Hematopoietic multipotent progenitor cell treated with erythropoietin and hydrocortisone succinate and interleukin-3 and kit ligand, for 17 days (in vitro differentiated cells): ENCODE measurements around the gene SART1.
A peak's percentile ranks its signal among the peaks of the same experiment; 100 is the strongest.

Source experiments
- DNase-seq: peaks from one replicate; pipeline ENCODE4 v3.0.0-alpha.2; 2015; ENCODE audit warnings: low spot score

SART1 gene

GRCh38 chr11:65961267-65962140 is at the start of gene SART1:
Gene SART1, plus strand, starts transcription at chr11:65961734. Its CDS starts 47 bp downstream, at chr11:65961781.
- peak; percentile 94 for DNase-seq

- no peak for DNase-seq
These were observed 48.7 kb upstream of the SART1 start for GRCh38 chr11:65912845-65913244.

GRCh38 chr11:65915101-65915820 is 46.3 kb upstream of the SART1 start:
- DNase-seq = no peak

- peak; percentile 74 for DNase-seq
These were observed 45.7 kb upstream of the SART1 start for GRCh38 chr11:65915821-65916251.

- no peak for DNase-seq
These were observed 45.1 kb upstream of the SART1 start for GRCh38 chr11:65916391-65916790.

- DNase-seq = no peak
These were observed 44.5 kb upstream of the SART1 start for GRCh38 chr11:65917077-65917433.

GRCh38 chr11:65917434-65918210 is 43.9 kb upstream of the SART1 start:
- no peak for DNase-seq

- no peak for DNase-seq
These were observed 43.1 kb upstream of the SART1 start, which contains the start of gene C11orf68 for GRCh38 chr11:65918211-65919140. Gene C11orf68, minus strand, starts transcription at chr11:65919062. Its CDS starts 31 bp downstream, at chr11:65919031.

GRCh38 chr11:65919141-65919572 is 42.4 kb upstream of the SART1 start, which contains the start of gene DRAP1:
Gene DRAP1, plus strand, starts transcription at chr11:65919426. Its CDS starts 76 bp downstream, at chr11:65919502.
- peak; percentile 98 for DNase-seq

- no peak for DNase-seq
These were observed 41.8 kb upstream of the SART1 start for GRCh38 chr11:65919573-65920371.

- peak; percentile 61 for DNase-seq
These were observed 41.1 kb upstream of the SART1 start for GRCh38 chr11:65920372-65920802.

GRCh38 chr11:65921033-65921555 is 40.4 kb upstream of the SART1 start:
- no peak for DNase-seq

GRCh38 chr11:65921876-65922275 is 39.7 kb upstream of the SART1 start:
- DNase-seq = no peak

- DNase-seq = no peak
These were observed 39.0 kb upstream of the SART1 start for GRCh38 chr11:65922565-65922964.

GRCh38 chr11:65925397-65925796 is 36.1 kb upstream of the SART1 start:
- DNase-seq = no peak

GRCh38 chr11:65927904-65928397 is 33.6 kb upstream of the SART1 start:
- DNase-seq = peak; percentile 77

GRCh38 chr11:65928667-65929066 is 32.9 kb upstream of the SART1 start:
- peak; percentile 32 for DNase-seq

GRCh38 chr11:65931773-65932557 is 29.6 kb upstream of the SART1 start:
- DNase-seq = no peak

- DNase-seq = peak; percentile 50
These were observed 29.0 kb upstream of the SART1 start for GRCh38 chr11:65932558-65932919.
